ENCODE results near the gene SDHA. TPM values are rescaled to one million over a fixed set of nuclear protein-coding genes. Genes with fewer than 3 reads are reported as not detected.
"Not testable (repeated sequence)": the region's sequence is repeated elsewhere in the genome, so short reads cannot be mapped to it uniquely, and the experiment has no call there.

Gene SDHA
- total RNA-seq, 4 donors from 2014 or later, result 67.7 to 95.3 (median 78.3) TPM

- not testable (repeated sequence) for DNase-seq (ENCODE audit: low spot score in 2 of 2); H3K27ac ChIP-seq; H3K4me3 ChIP-seq; H3K9me3 ChIP-seq; H3K27me3 ChIP-seq; H3K4me1 ChIP-seq
- H3K36me3 ChIP-seq, result peaks cover 0 to 26% (median 0%) of the 10 kb centered on the region in 3 donors
- WGBS, 2 donors, result 79 to 84% methylated on average over 5 to 6 of the region's 8 CpGs
Observed at GRCh38 chr5:302416-302815, 84.3 kb downstream of the SDHA start.

- TF ChIP-seq CTCF (IDR thresholded peaks at IDR 0.05), result no peak
- no peak for TF ChIP-seq EP300 (IDR thresholded peaks at IDR 0.05)
- TF ChIP-seq POLR2A (IDR thresholded peaks at IDR 0.05), result no peak
- Histone ChIP-seq H3K4me1 (peaks cover 0 to 6% (median 0%) of the 10 kb centered on the region in 4 donors), H3K9me3 (no peaks in the 10 kb centered on the region), H3K4me3 (no peak overlapping the region), H3K27ac (no peak overlapping the region), H3K36me3 (peaks cover 0 to 32% (median 0%) of the 10 kb centered on the region in 3 donors), H3K27me3 (no peaks in the 10 kb centered on the region)
- no peak for DNase-seq (ENCODE audit: low spot score in 2 of 2)
- 77% methylated on average over 8 of the region's 8 CpGs for WGBS, 2 donors
Observed at GRCh38 chr5:302966-303365, 84.8 kb downstream of the SDHA start.

GRCh38 chr5:303741-304140 is 85.6 kb downstream of the SDHA start:
- DNase-seq (ENCODE audit: low spot score in 2 of 2); H3K27ac ChIP-seq; H3K9me3 ChIP-seq; H3K4me3 ChIP-seq; H3K27me3 ChIP-seq: not testable (repeated sequence)
- Histone ChIP-seq H3K36me3 (peaks cover 0 to 38% (median 0%) of the 10 kb centered on the region in 3 donors), H3K4me1 (peaks cover 0 to 11% (median 0%) of the 10 kb centered on the region in 4 donors)
- WGBS, 2 donors, result 67 to 100% methylated on average over 1 to 2 of the region's 8 CpGs

- 84 to 87% methylated on average over 9 of the region's 9 CpGs for WGBS, 2 donors
- H3K4me3 ChIP-seq, result no peak overlapping the region
- H3K27me3 ChIP-seq, result no peaks in the 10 kb centered on the region
- H3K27ac ChIP-seq, result no peak overlapping the region
- DNase-seq (ENCODE audit: low spot score in 2 of 2), result no peak
- peaks cover 0 to 13% (median 0%) of the 10 kb centered on the region in 4 donors for H3K4me1 ChIP-seq
- no peak for TF ChIP-seq CTCF (IDR thresholded peaks at IDR 0.05)
- TF ChIP-seq POLR2A (IDR thresholded peaks at IDR 0.05), result no peak
- no peak for TF ChIP-seq EP300 (IDR thresholded peaks at IDR 0.05)
- no peaks in the 10 kb centered on the region for H3K9me3 ChIP-seq
- H3K36me3 ChIP-seq, result peaks cover 0 to 42% (median 0%) of the 10 kb centered on the region in 3 donors
Observed at GRCh38 chr5:305050-305449, 86.9 kb downstream of the SDHA start.

DNA sequence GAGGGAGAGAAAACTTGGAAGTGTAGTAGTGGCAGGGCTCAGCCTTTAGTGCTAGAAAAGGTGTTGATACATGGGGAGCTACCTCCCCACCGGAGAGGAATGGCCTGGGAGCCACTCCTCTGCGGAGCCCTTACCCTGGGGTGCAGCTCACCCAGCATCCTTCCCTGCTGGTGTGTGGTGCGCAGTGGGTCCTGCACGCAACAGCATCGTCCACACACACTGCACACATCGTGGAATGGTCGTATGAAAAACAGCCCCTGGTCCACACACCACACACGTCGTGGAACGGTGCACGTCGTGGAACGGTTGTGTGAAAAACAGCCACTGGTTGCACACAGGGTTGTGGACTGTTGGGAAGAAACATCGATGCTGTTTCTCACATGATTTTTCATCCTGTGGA is 87.3 kb downstream of the SDHA start:
- no peaks in the 10 kb centered on the region for H3K27me3 ChIP-seq
- H3K4me1 ChIP-seq, result peaks cover 0 to 17% (median 0%) of the 10 kb centered on the region in 4 donors
- no peak for TF ChIP-seq POLR2A (IDR thresholded peaks at IDR 0.05)
- TF ChIP-seq EP300 (IDR thresholded peaks at IDR 0.05), result no peak
- TF ChIP-seq CTCF (IDR thresholded peaks at IDR 0.05), result no peak
- H3K9me3 ChIP-seq, result no peaks in the 10 kb centered on the region
- no peak overlapping the region for H3K4me3 ChIP-seq
- H3K36me3 ChIP-seq, result peaks cover 0 to 42% (median 0%) of the 10 kb centered on the region in 3 donors
- 92% methylated on average over 14 of the region's 14 CpGs for WGBS, 2 donors
- no peak for DNase-seq (ENCODE audit: low spot score in 2 of 2)
- no peak overlapping the region for H3K27ac ChIP-seq

DNA sequence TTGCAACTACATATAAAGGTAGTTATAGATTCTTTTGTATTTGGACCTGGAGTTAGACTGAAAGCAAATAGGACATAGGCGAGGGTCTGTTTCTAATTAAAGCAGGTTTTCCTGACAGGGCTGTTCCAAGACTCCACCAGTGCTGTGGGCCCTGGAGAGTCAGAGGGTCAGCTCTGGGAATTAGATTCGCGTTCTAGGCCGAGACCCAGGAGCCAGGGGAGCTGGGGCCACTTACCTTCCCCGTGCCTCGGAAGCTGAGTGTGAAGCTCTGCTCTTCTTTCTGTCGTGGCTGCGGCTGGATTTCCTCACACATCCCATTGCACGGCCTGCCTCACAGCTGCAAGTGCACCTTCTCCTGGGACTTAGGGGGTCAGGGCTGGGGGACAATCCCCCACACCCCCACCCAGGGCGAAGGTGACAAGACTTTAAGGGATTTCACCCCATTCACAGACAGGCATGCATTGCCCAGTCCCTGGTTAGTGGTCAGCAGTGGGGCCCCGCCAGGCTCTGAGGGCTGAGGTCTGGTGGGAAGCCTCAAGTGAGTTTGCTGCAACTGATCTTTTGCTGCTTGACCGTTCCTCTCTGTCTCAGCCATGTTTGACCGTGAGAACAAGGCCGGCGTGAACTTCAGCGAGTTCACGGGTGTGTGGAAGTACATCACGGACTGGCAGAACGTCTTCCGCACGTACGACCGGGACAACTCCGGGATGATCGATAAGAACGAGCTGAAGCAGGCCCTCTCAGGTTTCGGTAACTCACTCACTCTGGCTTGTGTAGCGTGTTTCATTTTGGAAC is 88.1 kb downstream of the SDHA start:
- no peak for DNase-seq (ENCODE audit: low spot score in 2 of 2)
- H3K27ac ChIP-seq, result no peak overlapping the region
- peaks cover 0 to 46% (median 0%) of the 10 kb centered on the region in 3 donors for H3K36me3 ChIP-seq
- no peak overlapping the region for H3K4me3 ChIP-seq
- TF ChIP-seq POLR2A (IDR thresholded peaks at IDR 0.05), result no peak
- TF ChIP-seq CTCF (IDR thresholded peaks at IDR 0.05), result no peak
- TF ChIP-seq EP300 (IDR thresholded peaks at IDR 0.05), result no peak
- H3K9me3 ChIP-seq, result no peaks in the 10 kb centered on the region
- H3K27me3 ChIP-seq, result no peaks in the 10 kb centered on the region
- peaks cover 0 to 25% (median 0%) of the 10 kb centered on the region in 4 donors for H3K4me1 ChIP-seq
- WGBS, 2 donors, result 89% methylated on average over 26 to 28 of the region's 28 CpGs
